ENCODE results near the gene RBMX.

RBMX gene

GRCh38 chrX:136851526-136851925 lies 29.0 kb downstream of the RBMX start:
- Histone ChIP-seq H3K36me3 (ENCODE audit: control insufficient read depth in 5 of 5, insufficient read depth in 5 of 5, low read length in 5 of 5) (peaks cover 3 to 17% (median 12%) of the 10 kb centered on the region in 5 donors), H3K4me3 (ENCODE audit: low read depth in 1 of 5, low read length in 5 of 5) (no peak overlapping the region), H3K9ac (ENCODE audit: low read length in 5 of 5) (no peak overlapping the region), H3K27ac (ENCODE audit: low read depth, low read length) (no peak overlapping the region), H3K4me1 (ENCODE audit: control insufficient read depth in 5 of 5, insufficient read depth in 5 of 5, low read length in 5 of 5) (peaks cover 0 to 7% (median 0%) of the 10 kb centered on the region in 5 donors), H3K27me3 (ENCODE audit: control insufficient read depth in 5 of 5, insufficient read depth in 4 of 5, low read length in 5 of 5) (no peaks in the 10 kb centered on the region), H3K9me3 (ENCODE audit: control insufficient read depth in 5 of 5, low read length in 5 of 5) (no peaks in the 10 kb centered on the region)

DNA sequence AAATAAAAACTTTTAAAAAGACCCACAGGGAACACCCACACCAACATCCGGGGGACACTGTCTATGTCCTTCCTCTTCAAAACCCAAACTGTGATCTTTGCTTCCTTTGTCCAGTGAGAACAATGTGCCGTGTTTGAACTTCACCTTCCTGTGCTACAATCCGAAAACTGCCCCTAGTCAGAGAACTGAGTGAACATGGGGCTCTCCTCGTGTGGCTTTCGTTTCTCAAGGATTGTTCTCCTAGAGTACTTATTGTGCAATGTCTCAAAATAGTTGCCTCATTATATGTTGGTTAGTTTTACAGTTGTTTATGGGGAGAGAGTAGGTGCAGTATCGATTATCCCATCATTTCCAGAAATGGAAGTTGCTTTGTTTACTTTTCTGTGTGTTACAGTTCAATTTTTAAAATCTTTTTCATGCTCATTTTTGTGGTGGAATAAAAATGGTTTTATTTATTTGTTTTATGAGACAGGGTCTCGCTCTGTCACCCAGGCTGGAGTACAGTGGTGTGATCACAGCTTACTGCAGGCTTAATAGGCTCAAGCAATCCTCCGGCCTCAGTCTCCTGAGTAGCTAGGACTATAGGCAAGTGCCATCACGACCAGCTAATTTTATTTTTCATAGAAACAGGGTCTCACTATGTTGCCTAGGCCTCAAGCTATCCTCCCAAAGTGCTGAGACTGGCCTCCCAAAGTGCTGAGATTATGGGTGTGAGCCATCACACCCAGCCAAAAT lies 29.9 kb downstream of the RBMX start:
- peak overlapping the region; percentile 57 for H3K27ac ChIP-seq (ENCODE audit: low read depth, low read length)
- H3K4me3 ChIP-seq (ENCODE audit: low read depth in 1 of 5, low read length in 5 of 5), result no peak overlapping the region
- H3K9ac ChIP-seq (ENCODE audit: low read length in 5 of 5), result no peak overlapping the region
- no peaks in the 10 kb centered on the region for H3K9me3 ChIP-seq (ENCODE audit: control insufficient read depth in 5 of 5, low read length in 5 of 5)
- peaks cover 0 to 7% (median 0%) of the 10 kb centered on the region in 5 donors for H3K4me1 ChIP-seq (ENCODE audit: control insufficient read depth in 5 of 5, insufficient read depth in 5 of 5, low read length in 5 of 5)
- no peaks in the 10 kb centered on the region for H3K27me3 ChIP-seq (ENCODE audit: control insufficient read depth in 5 of 5, insufficient read depth in 4 of 5, low read length in 5 of 5)
- peaks cover 3 to 17% (median 11%) of the 10 kb centered on the region in 5 donors for H3K36me3 ChIP-seq (ENCODE audit: control insufficient read depth in 5 of 5, insufficient read depth in 5 of 5, low read length in 5 of 5)

DNA sequence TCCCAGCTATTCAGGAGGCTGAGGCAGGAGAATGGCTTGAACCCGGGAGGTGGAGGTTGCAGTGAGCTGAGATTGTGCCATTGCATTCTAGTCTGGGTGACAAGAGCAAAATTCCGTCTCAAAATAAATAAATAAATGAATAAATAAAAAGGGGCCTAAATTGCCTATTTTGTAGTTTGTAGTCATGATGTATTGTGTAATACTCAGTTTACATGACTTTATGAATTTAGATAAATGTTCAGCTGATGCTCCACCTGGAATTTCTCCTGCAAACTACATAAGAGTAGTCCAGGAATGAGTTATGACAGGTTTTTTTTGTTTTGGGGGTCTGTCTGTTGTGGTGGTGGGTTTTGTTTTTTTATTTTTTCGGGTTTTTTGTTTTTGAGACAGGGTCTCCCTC lies 31.1 kb downstream of the RBMX start:
- peaks cover 3 to 21% (median 12%) of the 10 kb centered on the region in 5 donors for H3K36me3 ChIP-seq (ENCODE audit: control insufficient read depth in 5 of 5, insufficient read depth in 5 of 5, low read length in 5 of 5)
- no peak overlapping the region for H3K27ac ChIP-seq (ENCODE audit: low read depth, low read length)
- H3K4me1 ChIP-seq (ENCODE audit: control insufficient read depth in 5 of 5, insufficient read depth in 5 of 5, low read length in 5 of 5), result peaks cover 0 to 7% (median 0%) of the 10 kb centered on the region in 5 donors
- H3K27me3 ChIP-seq (ENCODE audit: control insufficient read depth in 5 of 5, insufficient read depth in 4 of 5, low read length in 5 of 5), result no peaks in the 10 kb centered on the region
- no peak overlapping the region for H3K4me3 ChIP-seq (ENCODE audit: low read depth in 1 of 5, low read length in 5 of 5)
- no peak overlapping the region for H3K9ac ChIP-seq (ENCODE audit: low read length in 5 of 5)
- no peaks in the 10 kb centered on the region for H3K9me3 ChIP-seq (ENCODE audit: control insufficient read depth in 5 of 5, low read length in 5 of 5)

- no peak overlapping the region for H3K27ac ChIP-seq (ENCODE audit: low read depth, low read length)
- H3K9ac ChIP-seq (ENCODE audit: low read length in 5 of 5), result no peak overlapping the region
- H3K9me3 ChIP-seq (ENCODE audit: control insufficient read depth in 5 of 5, low read length in 5 of 5), result no peaks in the 10 kb centered on the region
- peaks cover 0 to 7% (median 0%) of the 10 kb centered on the region in 5 donors for H3K4me1 ChIP-seq (ENCODE audit: control insufficient read depth in 5 of 5, insufficient read depth in 5 of 5, low read length in 5 of 5)
- H3K4me3 ChIP-seq (ENCODE audit: low read depth in 1 of 5, low read length in 5 of 5), result no peak overlapping the region
- H3K27me3 ChIP-seq (ENCODE audit: control insufficient read depth in 5 of 5, insufficient read depth in 4 of 5, low read length in 5 of 5), result no peaks in the 10 kb centered on the region
- H3K36me3 ChIP-seq (ENCODE audit: control insufficient read depth in 5 of 5, insufficient read depth in 5 of 5, low read length in 5 of 5), result peaks cover 3 to 19% (median 12%) of the 10 kb centered on the region in 5 donors
Observed at GRCh38 chrX:136847874-136848273, 32.7 kb downstream of the RBMX start.

GRCh38 chrX:136839196-136839595 lies 41.3 kb downstream of the RBMX start:
- Histone ChIP-seq H3K27me3 (ENCODE audit: control insufficient read depth in 5 of 5, insufficient read depth in 4 of 5, low read length in 5 of 5) (no peaks in the 10 kb centered on the region), H3K9ac (ENCODE audit: low read length in 5 of 5) (no peak overlapping the region), H3K4me1 (ENCODE audit: control insufficient read depth in 5 of 5, insufficient read depth in 5 of 5, low read length in 5 of 5) (no peaks in the 10 kb centered on the region), H3K27ac (ENCODE audit: low read depth, low read length) (no peak overlapping the region), H3K9me3 (ENCODE audit: control insufficient read depth in 5 of 5, low read length in 5 of 5) (no peaks in the 10 kb centered on the region), H3K36me3 (ENCODE audit: control insufficient read depth in 5 of 5, insufficient read depth in 5 of 5, low read length in 5 of 5) (no peaks in the 10 kb centered on the region), H3K4me3 (ENCODE audit: low read depth in 1 of 5, low read length in 5 of 5) (no peak overlapping the region)

GRCh38 chrX:136835761-136836160 lies 44.8 kb downstream of the RBMX start:
- Histone ChIP-seq H3K9ac (ENCODE audit: low read length in 5 of 5) (no peak overlapping the region), H3K27ac (ENCODE audit: low read depth, low read length) (no peak overlapping the region), H3K9me3 (ENCODE audit: control insufficient read depth in 5 of 5, low read length in 5 of 5) (no peaks in the 10 kb centered on the region), H3K36me3 (ENCODE audit: control insufficient read depth in 5 of 5, insufficient read depth in 5 of 5, low read length in 5 of 5) (no peaks in the 10 kb centered on the region), H3K4me3 (ENCODE audit: low read depth in 1 of 5, low read length in 5 of 5) (no peak overlapping the region), H3K27me3 (ENCODE audit: control insufficient read depth in 5 of 5, insufficient read depth in 4 of 5, low read length in 5 of 5) (no peaks in the 10 kb centered on the region), H3K4me1 (ENCODE audit: control insufficient read depth in 5 of 5, insufficient read depth in 5 of 5, low read length in 5 of 5) (no peaks in the 10 kb centered on the region)

- peaks cover 0 to 12% (median 4%) of the 10 kb centered on the region in 5 donors for H3K4me1 ChIP-seq (ENCODE audit: control insufficient read depth in 5 of 5, insufficient read depth in 5 of 5, low read length in 5 of 5)
- H3K36me3 ChIP-seq (ENCODE audit: control insufficient read depth in 5 of 5, insufficient read depth in 5 of 5, low read length in 5 of 5), result no peaks in the 10 kb centered on the region
- no peak overlapping the region for H3K9ac ChIP-seq (ENCODE audit: low read length in 5 of 5)
- H3K4me3 ChIP-seq (ENCODE audit: low read depth in 1 of 5, low read length in 5 of 5), result no peak overlapping the region
- no peaks in the 10 kb centered on the region for H3K27me3 ChIP-seq (ENCODE audit: control insufficient read depth in 5 of 5, insufficient read depth in 4 of 5, low read length in 5 of 5)
- no peaks in the 10 kb centered on the region for H3K9me3 ChIP-seq (ENCODE audit: control insufficient read depth in 5 of 5, low read length in 5 of 5)
- H3K27ac ChIP-seq (ENCODE audit: low read depth, low read length), result no peak overlapping the region
Observed at GRCh38 chrX:136829413-136829812, 51.1 kb downstream of the RBMX start.

GRCh38 chrX:136828830-136829229 lies 51.7 kb downstream of the RBMX start:
- no peaks in the 10 kb centered on the region for H3K9me3 ChIP-seq (ENCODE audit: control insufficient read depth in 5 of 5, low read length in 5 of 5)
- no peaks in the 10 kb centered on the region for H3K27me3 ChIP-seq (ENCODE audit: control insufficient read depth in 5 of 5, insufficient read depth in 4 of 5, low read length in 5 of 5)
- H3K36me3 ChIP-seq (ENCODE audit: control insufficient read depth in 5 of 5, insufficient read depth in 5 of 5, low read length in 5 of 5), result no peaks in the 10 kb centered on the region
- no peak overlapping the region for H3K4me3 ChIP-seq (ENCODE audit: low read depth in 1 of 5, low read length in 5 of 5)
- peaks cover 0 to 12% (median 4%) of the 10 kb centered on the region in 5 donors for H3K4me1 ChIP-seq (ENCODE audit: control insufficient read depth in 5 of 5, insufficient read depth in 5 of 5, low read length in 5 of 5)
- no peak overlapping the region for H3K9ac ChIP-seq (ENCODE audit: low read length in 5 of 5)
- no peak overlapping the region for H3K27ac ChIP-seq (ENCODE audit: low read depth, low read length)

GRCh38 chrX:136827026-136827425 lies 53.5 kb downstream of the RBMX start:
- H3K36me3 ChIP-seq (ENCODE audit: control insufficient read depth in 5 of 5, insufficient read depth in 5 of 5, low read length in 5 of 5), result no peaks in the 10 kb centered on the region
- H3K27me3 ChIP-seq (ENCODE audit: control insufficient read depth in 5 of 5, insufficient read depth in 4 of 5, low read length in 5 of 5), result no peaks in the 10 kb centered on the region
- H3K4me1 ChIP-seq (ENCODE audit: control insufficient read depth in 5 of 5, insufficient read depth in 5 of 5, low read length in 5 of 5), result peaks cover 0 to 12% (median 4%) of the 10 kb centered on the region in 5 donors
- H3K9me3 ChIP-seq (ENCODE audit: control insufficient read depth in 5 of 5, low read length in 5 of 5), result no peaks in the 10 kb centered on the region
- H3K27ac ChIP-seq (ENCODE audit: low read depth, low read length), result no peak overlapping the region
- no peak overlapping the region for H3K9ac ChIP-seq (ENCODE audit: low read length in 5 of 5)
- no peak overlapping the region for H3K4me3 ChIP-seq (ENCODE audit: low read depth in 1 of 5, low read length in 5 of 5)

DNA sequence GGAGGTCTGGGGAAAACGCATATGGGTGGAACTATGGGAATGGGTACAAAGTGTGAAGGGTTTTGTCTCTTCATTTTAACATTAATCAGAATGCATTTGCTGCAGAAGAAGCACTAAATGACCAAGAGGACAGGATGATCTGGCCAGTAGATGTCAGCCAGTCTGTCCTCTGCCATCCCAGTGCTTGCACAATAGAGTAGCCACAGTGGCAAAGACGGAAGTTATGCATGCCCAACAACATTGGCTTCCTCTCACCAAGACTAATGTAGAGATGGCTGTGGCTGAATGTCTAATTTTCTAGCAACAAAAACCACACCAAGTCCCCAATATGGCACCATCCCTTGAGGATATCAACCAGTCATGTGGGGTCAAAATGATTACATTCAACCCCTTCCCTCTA lies 54.8 kb downstream of the RBMX start:
- no peak overlapping the region for H3K27ac ChIP-seq (ENCODE audit: low read depth, low read length)
- H3K36me3 ChIP-seq (ENCODE audit: control insufficient read depth in 5 of 5, insufficient read depth in 5 of 5, low read length in 5 of 5), result peaks cover 0 to under 1% (median 0%) of the 10 kb centered on the region in 5 donors
- H3K9me3 ChIP-seq (ENCODE audit: control insufficient read depth in 5 of 5, low read length in 5 of 5), result no peaks in the 10 kb centered on the region
- no peaks in the 10 kb centered on the region for H3K27me3 ChIP-seq (ENCODE audit: control insufficient read depth in 5 of 5, insufficient read depth in 4 of 5, low read length in 5 of 5)
- H3K4me3 ChIP-seq (ENCODE audit: low read depth in 1 of 5, low read length in 5 of 5), result no peak overlapping the region
- H3K9ac ChIP-seq (ENCODE audit: low read length in 5 of 5), result no peak overlapping the region
- H3K4me1 ChIP-seq (ENCODE audit: control insufficient read depth in 5 of 5, insufficient read depth in 5 of 5, low read length in 5 of 5), result peaks cover 0 to 12% (median 4%) of the 10 kb centered on the region in 5 donors

Data from subcutaneous abdominal adipose tissue (tissue), 5 donors.